MCF 10A (cell line): Measurements from ENCODE around the gene RGS19. TPM values are rescaled to one million over a fixed set of nuclear protein-coding genes. Genes with fewer than 3 reads are reported as not detected.

Source experiments
- BruUV-seq: library from RNA; stranded (reverse); fragments of 400-500 nt; replicated peaks from 2 replicates; lab custom pipeline; 2021; lab: Mats Ljungman, UMichigan
- CTCF ChIA-PET: fragments of 300-600 bp; sonication (Branson Sonifier 250); formaldehyde crosslinking; extraction: SDS; loops from one replicate; lab custom pipeline; 2021; ENCODE audit warnings: antibody characterized with exemption, inconsistent platforms; lab: Yijun Ruan, JAX
- POLR2A ChIA-PET: fragments of 300-600, 350-650 bp; sonication (Branson Sonifier 250); formaldehyde crosslinking; extraction: SDS; loops from one replicate; lab custom pipeline; 2020; ENCODE audit warnings: antibody characterized with exemption, inconsistent platforms; lab: Yijun Ruan, JAX
- DNase-seq: peaks from one replicate; pipeline ENCODE4 v3.0.0-alpha.2; 2018; ENCODE audit not compliant: unreplicated experiment
- H3K27ac Mint-ChIP-seq: one replicate; pipeline ENCODE4 v1.8.0; 2022; ENCODE audit warnings: mild to moderate bottlenecking, low read depth, mixed read lengths; ENCODE audit not compliant: unreplicated experiment
- H3K27me3 Mint-ChIP-seq: one replicate; pipeline ENCODE4 v1.8.0; 2022; ENCODE audit warnings: mixed read lengths; ENCODE audit not compliant: insufficient read depth, unreplicated experiment
- H3K36me3 Mint-ChIP-seq: one replicate; pipeline ENCODE4 v1.8.0; 2022; ENCODE audit warnings: mild to moderate bottlenecking, moderate library complexity, mixed read lengths; ENCODE audit not compliant: insufficient read depth, unreplicated experiment
- H3K4me1 Mint-ChIP-seq: one replicate; pipeline ENCODE4 v1.8.0; 2022; ENCODE audit warnings: mixed read lengths; ENCODE audit not compliant: insufficient read depth, unreplicated experiment
- H3K4me3 Mint-ChIP-seq: one replicate; pipeline ENCODE4 v1.8.0; 2022; ENCODE audit warnings: mild to moderate bottlenecking, moderate library complexity, mixed read lengths; ENCODE audit not compliant: unreplicated experiment
- H3K9me3 Mint-ChIP-seq: one replicate; pipeline ENCODE4 v1.8.0; 2022; ENCODE audit warnings: mixed read lengths; ENCODE audit not compliant: unreplicated experiment
- intact Hi-C: fragments of 100-400 bp; cut with micrococcal nuclease; formaldehyde crosslinking; loops from 2 replicates; pipeline ENCODE4 v1.14.1; 2022
- total RNA-seq: library from RNA; stranded (reverse); gene quantifications from 2 replicates; pipeline ENCODE4 v1.2.3, GENCODE V29; 2022
- TF ChIP-seq, protein P1 (sequence below): fragments of 200-600 bp; IDR thresholded peaks from one replicate; pipeline ENCODE4 v1.8.0; 2022; ENCODE audit warnings: antibody characterized with exemption, mild to moderate bottlenecking; ENCODE audit not compliant: unreplicated experiment

RGS19 gene
- total RNA-seq, 1 experiment from 2014 or later, result 8.8 TPM

DNA sequence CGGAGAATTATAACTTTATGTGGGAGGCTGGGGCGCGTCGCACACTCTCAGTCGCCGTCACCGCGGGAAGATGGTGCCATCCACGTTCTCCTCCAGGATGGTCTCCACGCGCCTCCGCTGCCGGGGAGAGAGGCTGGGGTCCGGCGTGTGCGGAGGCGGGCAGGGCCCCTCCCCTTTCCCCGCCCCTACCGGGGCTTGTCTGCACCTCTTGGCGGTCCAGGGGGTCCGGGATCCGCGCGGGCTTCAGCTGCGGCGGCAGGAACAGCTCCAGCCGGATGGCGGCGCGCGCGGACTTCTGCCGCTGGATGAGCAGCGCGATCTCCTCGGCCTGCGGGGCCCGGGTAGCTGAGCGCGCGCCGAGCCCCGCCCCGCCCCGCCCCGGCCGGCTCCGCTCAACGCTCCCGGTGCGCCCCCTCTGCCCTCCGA, 4.1 kb upstream of the RGS19 start:
- no peaks in the 10 kb centered on the region for H3K9me3 Mint-ChIP-seq
- H3K36me3 Mint-ChIP-seq, result peaks cover 6% of the 10 kb centered on the region
- H3K4me1 Mint-ChIP-seq, result peaks cover 13% of the 10 kb centered on the region
- peak overlapping the region; percentile 66 for H3K4me3 Mint-ChIP-seq
- TF ChIP-seq, protein P1, sequence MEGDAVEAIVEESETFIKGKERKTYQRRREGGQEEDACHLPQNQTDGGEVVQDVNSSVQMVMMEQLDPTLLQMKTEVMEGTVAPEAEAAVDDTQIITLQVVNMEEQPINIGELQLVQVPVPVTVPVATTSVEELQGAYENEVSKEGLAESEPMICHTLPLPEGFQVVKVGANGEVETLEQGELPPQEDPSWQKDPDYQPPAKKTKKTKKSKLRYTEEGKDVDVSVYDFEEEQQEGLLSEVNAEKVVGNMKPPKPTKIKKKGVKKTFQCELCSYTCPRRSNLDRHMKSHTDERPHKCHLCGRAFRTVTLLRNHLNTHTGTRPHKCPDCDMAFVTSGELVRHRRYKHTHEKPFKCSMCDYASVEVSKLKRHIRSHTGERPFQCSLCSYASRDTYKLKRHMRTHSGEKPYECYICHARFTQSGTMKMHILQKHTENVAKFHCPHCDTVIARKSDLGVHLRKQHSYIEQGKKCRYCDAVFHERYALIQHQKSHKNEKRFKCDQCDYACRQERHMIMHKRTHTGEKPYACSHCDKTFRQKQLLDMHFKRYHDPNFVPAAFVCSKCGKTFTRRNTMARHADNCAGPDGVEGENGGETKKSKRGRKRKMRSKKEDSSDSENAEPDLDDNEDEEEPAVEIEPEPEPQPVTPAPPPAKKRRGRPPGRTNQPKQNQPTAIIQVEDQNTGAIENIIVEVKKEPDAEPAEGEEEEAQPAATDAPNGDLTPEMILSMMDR, result peak; percentile 80
- POLR2A ChIA-PET, result interaction anchor here (0.7 to 1.8 kb wide), 7 partner anchors 14 to 218 kb away, joined by 3 to 9 read pairs (median 4); partner anchors contain the start of genes PRPF6 and TPD52L2
- H3K27me3 Mint-ChIP-seq, result peaks cover 5% of the 10 kb centered on the region
- no peak overlapping the region for H3K27ac Mint-ChIP-seq
- peak; percentile 61 for DNase-seq
- CTCF ChIA-PET, result interaction anchor here (0.6 to 8.9 kb wide), 15 partner anchors 9 to 174 kb away, joined by 3 to 93 read pairs (median 3); partner anchors contain the start of gene SAMD10
- BruUV-seq, result no TSS peak
- intact Hi-C loops, result loop anchor here (1.0 kb wide), 1 partner anchor 37 kb away; no protein-coding TSS in a partner anchor

DNA sequence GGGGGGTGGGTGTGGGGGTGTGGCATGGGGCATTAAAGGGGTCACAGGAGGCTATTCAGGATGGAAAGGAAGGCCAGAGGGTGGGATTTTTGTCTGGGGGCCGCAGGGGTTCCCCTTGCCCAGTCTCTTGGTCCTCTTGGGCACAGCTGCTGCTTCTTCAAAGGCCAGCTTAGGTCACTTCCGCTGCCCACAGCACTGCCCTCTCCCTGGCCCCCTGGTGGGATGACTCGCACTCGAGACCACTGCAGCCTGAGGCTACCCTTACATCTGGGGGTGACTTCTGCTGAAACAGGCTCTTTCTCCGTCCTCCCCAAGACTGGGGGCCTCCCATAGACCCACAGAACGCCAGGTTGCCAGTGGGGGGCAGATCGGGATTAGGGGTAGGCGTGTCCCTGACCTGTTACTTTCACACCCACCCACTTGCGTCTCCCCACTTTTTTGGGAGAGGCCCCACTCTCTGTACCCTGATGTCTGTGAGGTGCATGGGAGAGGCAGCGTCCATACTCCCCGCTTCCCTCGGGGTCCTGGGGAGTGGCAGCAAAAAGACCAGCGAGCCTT, 3.6 kb upstream of the RGS19 start:
- H3K9me3 Mint-ChIP-seq, result no peaks in the 10 kb centered on the region
- no peak overlapping the region for H3K27ac Mint-ChIP-seq
- H3K4me3 Mint-ChIP-seq, result peak overlapping the region; percentile 66
- H3K4me1 Mint-ChIP-seq, result peaks cover 13% of the 10 kb centered on the region
- peaks cover under 1% of the 10 kb centered on the region for H3K27me3 Mint-ChIP-seq
- BruUV-seq, result no TSS peak
- no peak for DNase-seq
- TF ChIP-seq, protein P1, result no peak
- POLR2A ChIA-PET, result interaction anchor here (1.4 to 1.8 kb wide), 2 partner anchors 39 to 102 kb away, joined by 4 to 5 read pairs; partner anchors contain the start of gene PRPF6
- intact Hi-C loops, result loop anchor here (1.0 kb wide), 1 partner anchor 37 kb away; no protein-coding TSS in a partner anchor
- CTCF ChIA-PET, result interaction anchor here (0.7 to 8.9 kb wide), 10 partner anchors 9 to 174 kb away, joined by 3 to 93 read pairs (median 4); partner anchors contain the start of gene SAMD10
- H3K36me3 Mint-ChIP-seq, result peaks cover 6% of the 10 kb centered on the region

- Mint-ChIP-seq H3K9me3 (no peaks in the 10 kb centered on the region), H3K36me3 (peaks cover 6% of the 10 kb centered on the region), H3K4me3 (no peak overlapping the region), H3K4me1 (peaks cover 13% of the 10 kb centered on the region), H3K27ac (no peak overlapping the region), H3K27me3 (no peaks in the 10 kb centered on the region)
- TF ChIP-seq, protein P1, result no peak
- intact Hi-C loops, result no loop called here
- CTCF ChIA-PET, result interaction anchor here (0.7 to 8.9 kb wide), 6 partner anchors 18 to 43 kb away, joined by 3 to 93 read pairs (median 5); no protein-coding TSS in a partner anchor
- DNase-seq, result no peak
- BruUV-seq, result no TSS peak
- POLR2A ChIA-PET, result interaction anchor here (1.8 kb wide), 1 partner anchor 101 kb away, joined by 5 read pairs; the partner anchor contains the start of gene PRPF6
Observed at GRCh38 chr20:64082126-64082731, 2.9 kb upstream of the RGS19 start.

- DNase-seq, result no peak
- no peak overlapping the region for H3K27ac Mint-ChIP-seq
- intact Hi-C loops, result no loop called here
- BruUV-seq, result no TSS peak
- ChIA-PET POLR2A (no interaction called here), CTCF (interaction anchor here (0.6 to 8.9 kb wide), 7 partner anchors 12 to 43 kb away, joined by 3 to 93 read pairs (median 6); no protein-coding TSS in a partner anchor)
- no peaks in the 10 kb centered on the region for H3K9me3 Mint-ChIP-seq
- no peaks in the 10 kb centered on the region for H3K27me3 Mint-ChIP-seq
- TF ChIP-seq, protein P1, result no peak
- H3K4me1 Mint-ChIP-seq, result peaks cover 10% of the 10 kb centered on the region
- no peak overlapping the region for H3K4me3 Mint-ChIP-seq
- peaks cover 6% of the 10 kb centered on the region for H3K36me3 Mint-ChIP-seq
Observed at GRCh38 chr20:64081624-64081964, 2.3 kb upstream of the RGS19 start.
